GM21737 (cell line): ENCODE results near the gene FNBP1L.

Source experiments
- ATAC-seq: cut with Tn5 transposase; IDR thresholded peaks from one replicate; pipeline ENCODE4 v1.9.1; 2021; ENCODE audit warnings: mild to moderate bottlenecking, moderate library complexity; ENCODE audit not compliant: unreplicated experiment

The FNBP1L gene

GRCh38 chr1:93483606-93484005, 35.7 kb downstream of the FNBP1L start:
- ATAC-seq, result no peak

DNA sequence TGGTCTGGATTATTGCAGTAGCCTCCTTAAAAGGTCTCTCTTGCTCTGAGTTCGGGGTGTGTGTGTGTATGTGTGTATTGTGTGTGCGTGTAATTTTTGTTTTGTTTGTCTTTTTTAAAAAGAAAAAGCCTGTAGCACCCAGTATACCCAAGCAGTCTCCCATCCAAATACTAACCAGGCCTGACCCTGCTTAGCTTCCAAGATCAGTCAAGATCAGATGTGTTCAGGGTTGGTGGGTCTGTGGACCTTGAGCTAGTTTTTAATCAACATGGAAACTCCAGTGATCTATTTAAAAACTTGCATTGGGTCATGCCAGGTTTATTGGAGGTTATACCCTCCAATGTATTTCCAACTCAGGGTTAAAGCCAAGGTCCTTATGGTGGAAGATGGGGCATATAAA, 40.3 kb downstream of the FNBP1L start:
- no peak for ATAC-seq

DNA sequence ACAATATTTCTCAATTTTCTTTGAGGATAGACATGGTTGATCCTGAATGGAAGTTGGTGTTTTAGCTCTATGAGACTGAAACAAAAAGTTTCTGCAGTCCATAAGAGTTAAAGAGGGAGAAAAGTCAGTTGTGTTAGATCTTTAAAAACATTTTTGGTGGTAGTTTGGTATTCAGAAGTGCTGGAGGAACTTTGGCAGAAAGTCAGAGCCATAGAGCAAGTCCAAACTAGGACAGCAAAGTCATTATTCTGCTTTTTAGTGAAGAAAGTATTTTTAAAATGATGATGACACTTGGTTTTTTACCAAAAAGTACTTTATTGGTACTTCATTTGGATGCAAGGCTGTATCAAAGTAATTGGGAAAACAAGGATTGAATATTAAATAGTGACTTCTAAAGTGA, 41.8 kb downstream of the FNBP1L start:
- no peak for ATAC-seq

GRCh38 chr1:93490357-93490756, 42.4 kb downstream of the FNBP1L start:
- ATAC-seq, result no peak

- no peak for ATAC-seq
These were observed 48.0 kb downstream of the FNBP1L start for GRCh38 chr1:93495911-93496310.

DNA sequence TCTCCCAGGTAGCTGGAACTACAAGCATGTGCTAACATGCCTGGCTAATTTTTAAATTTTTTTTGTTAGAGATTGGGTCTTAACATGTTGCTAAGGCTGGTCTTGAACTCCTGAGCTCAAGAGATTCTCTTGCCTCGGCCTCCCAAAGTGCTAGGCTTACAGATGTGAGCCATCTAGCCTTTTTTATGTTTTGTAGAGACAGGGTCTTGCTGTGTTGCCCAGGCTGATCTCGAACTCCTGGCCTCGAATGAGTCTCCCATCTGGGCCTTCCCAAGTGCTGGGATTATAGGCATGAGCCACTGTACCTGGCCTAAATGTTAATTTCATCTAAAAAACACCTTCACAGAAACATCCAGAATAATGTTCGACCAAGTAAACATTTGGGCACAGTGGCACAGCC, 48.6 kb downstream of the FNBP1L start:
- no peak for ATAC-seq

- ATAC-seq, result no peak
These were observed 51.2 kb downstream of the FNBP1L start for GRCh38 chr1:93499075-93499474.

DNA sequence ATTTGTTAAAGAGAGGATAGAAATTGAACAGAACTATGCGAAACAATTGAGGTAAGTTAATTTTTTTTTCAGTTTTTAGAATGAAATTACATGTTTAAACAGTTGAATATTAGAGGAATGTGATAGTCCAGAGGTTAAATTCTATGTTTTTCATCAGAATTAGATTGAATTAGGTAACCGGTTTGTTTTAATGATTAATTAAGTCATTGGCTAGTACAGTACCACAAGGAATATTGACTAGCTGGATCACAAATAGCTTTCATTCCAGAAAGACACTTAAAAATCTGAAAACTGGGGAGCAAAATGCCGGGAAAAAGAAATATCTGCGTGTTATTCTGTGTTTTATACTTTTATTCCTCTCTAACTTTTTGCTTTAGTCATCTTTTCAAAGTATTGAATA, 51.6 kb downstream of the FNBP1L start:
- ATAC-seq, result no peak

- no peak for ATAC-seq
These were observed 52.4 kb downstream of the FNBP1L start for GRCh38 chr1:93500275-93500674.

DNA sequence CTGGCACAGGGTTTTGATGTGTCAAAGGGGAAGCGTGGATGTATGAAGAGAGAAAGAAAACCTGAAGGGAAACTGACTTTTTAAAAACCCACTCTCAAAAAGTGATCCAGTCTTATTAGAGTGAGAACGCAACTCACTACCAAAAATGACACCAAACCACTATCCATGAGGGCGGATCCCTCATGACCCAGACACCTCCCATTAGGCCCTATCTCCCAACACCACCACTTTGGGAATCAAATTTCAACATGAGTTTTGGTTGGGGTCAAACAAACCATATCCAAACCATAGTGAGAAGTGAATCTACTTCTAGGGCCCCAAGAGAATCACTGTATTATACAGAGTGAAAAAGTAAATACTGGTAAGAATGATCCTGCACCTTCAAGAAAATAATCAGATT, 53.5 kb downstream of the FNBP1L start:
- ATAC-seq, result no peak

- ATAC-seq, result no peak
These were observed 54.0 kb downstream of the FNBP1L start for GRCh38 chr1:93501829-93502369.

DNA sequence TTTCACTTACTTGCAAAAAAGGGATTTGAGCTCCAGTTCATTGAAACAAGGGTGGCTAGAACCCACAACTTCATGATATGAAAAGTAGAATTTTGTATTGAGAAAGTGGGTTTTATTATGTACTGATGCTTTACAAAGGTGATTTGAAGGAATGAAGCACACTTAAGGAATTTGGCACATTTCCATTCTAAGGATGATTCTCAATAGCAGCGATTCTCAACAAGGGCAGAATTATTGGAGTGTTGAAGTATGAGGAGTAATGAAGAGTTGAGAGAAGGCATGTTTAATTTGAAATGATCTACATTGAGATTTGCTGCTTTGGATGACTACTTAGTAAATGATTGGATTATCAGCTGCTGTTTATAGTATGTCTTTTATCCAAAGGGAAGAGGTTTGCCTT, 54.7 kb downstream of the FNBP1L start:
- ATAC-seq, result no peak

DNA sequence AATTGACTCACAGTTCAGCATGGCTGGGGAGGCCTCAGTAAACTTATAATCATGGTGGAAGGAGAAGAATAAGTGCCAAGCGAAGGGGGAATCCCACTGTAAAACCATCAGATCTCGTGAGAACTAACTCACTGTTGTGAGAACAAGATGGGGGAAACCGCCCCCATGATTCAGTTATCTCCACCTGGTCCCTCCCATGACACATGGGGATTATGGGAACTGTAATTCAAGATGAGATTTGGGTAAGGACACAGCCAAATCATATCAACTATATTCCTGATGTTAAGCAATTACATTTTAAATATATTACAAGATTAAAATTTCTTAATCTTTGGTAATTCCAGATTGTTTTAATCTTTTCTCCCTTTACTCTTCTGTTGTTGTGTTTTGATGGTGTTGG, 55.2 kb downstream of the FNBP1L start:
- no peak for ATAC-seq

- ATAC-seq, result no peak
These were observed 55.9 kb downstream of the FNBP1L start for GRCh38 chr1:93503816-93504215.

GRCh38 chr1:93504247-93505033, 56.5 kb downstream of the FNBP1L start:
- ATAC-seq, result no peak

- ATAC-seq, result no peak
These were observed 58.2 kb downstream of the FNBP1L start for GRCh38 chr1:93506126-93506525.

DNA sequence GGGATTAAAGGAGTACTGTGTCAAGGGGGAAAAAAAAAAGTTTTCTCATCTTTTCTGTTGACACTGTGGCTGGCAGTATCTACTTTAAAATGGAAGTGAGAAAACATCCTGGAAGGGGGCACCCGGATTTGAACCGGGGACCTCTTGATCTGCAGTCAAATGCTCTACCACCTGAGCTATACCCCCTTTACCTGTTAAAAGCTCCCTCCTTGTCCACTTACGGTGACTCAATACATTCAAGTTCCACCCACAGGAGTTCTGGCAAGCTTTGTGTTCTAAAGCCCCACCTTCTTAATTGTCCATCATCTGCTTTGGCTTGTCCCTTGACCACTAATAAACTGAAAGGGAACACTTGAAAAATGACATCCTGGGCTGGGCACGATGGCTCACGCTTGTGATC, 68.2 kb downstream of the FNBP1L start:
- ATAC-seq, result no peak

DNA sequence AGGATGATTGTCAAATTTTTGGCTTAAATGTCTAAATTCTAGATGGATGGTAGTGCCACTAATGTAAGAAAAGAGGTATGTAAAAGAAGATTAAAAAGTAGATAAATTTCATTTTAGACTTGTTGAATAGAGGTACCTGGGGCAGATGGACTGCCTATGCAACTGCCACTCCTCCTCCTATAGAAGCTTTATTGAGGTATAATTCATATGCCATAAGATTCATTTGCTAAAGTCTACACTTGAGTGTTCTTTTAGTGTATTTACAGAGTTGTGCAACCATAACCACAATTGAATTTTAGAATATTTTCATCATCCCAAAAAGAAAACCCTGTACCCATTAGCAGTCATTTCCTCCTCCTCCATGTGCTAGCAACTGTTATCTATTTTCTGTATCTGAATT, 70.6 kb downstream of the FNBP1L start:
- ATAC-seq, result no peak

DNA sequence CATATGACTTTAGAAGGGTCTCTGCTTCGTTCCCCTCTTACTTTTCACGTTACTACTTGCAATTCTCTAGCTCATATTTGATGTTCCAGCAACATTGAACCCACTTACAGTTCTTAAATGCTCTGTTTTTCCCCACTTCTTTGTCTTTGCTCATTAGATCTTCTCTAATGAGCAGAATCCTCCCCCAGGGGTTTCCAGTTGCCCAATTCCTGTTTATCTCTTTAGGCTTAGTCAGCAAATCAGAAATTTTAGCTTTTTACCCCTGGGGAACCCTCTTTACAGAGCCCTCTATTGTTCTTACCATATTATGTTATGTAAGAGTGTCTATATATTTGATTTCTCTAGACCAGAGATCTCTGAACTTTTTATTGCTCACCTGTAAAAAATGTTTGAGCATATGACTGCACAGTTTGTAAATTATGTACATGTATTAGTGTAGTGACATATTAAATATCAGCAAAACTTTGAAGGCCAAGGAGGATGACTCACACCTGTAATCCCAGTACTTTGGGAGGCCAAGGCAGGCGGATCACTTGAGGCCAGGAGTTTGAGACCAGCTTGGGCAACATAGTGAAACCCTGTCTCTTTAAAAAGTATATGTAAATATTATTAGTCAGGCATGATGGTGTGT, 71.4 kb downstream of the FNBP1L start:
- ATAC-seq, result no peak

- no peak for ATAC-seq
These were observed 73.7 kb downstream of the FNBP1L start for GRCh38 chr1:93521618-93522017.

- no peak for ATAC-seq
These were observed 74.8 kb downstream of the FNBP1L start for GRCh38 chr1:93522721-93523120.

DNA sequence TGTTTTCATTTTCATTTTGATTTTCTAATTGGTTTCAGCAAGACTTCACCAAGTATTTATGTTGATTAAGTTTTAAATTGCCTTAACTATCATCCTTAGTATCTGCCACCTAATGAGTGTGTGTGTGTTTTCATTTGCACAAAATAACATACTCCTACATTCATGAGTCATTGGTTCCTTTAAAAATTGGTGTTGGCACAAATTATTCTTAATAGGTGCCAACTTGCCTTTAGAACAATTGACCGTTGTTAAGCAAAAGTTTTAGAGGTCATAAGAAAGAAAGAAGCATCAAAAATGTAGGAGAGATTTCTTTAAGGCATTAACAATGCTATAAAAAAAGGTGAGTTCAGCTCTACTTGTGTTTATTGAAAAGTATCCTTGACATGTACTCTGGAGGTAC, 77.5 kb downstream of the FNBP1L start:
- no peak for ATAC-seq
